Stimulated activated CD8-positive, alpha-beta memory T cell treated with anti-CD3 and anti-CD28 coated beads, Interleukin-12 subunit alpha, Interleukin-12 subunit beta, amount 100 ng/mL, for 24 hours (primary cell): ENCODE results near the gene RALGAPA2.

Experiments used
- DNase-seq: peaks from one replicate; pipeline ENCODE4 v3.0.0-alpha.2; 2020; ENCODE audit errors: extremely low read depth

The RALGAPA2 gene

GRCh38 chr20:20630551-20630950 is 81.9 kb downstream of the RALGAPA2 start:
- no peak for DNase-seq

- DNase-seq = no peak
These were observed 82.8 kb downstream of the RALGAPA2 start for GRCh38 chr20:20629556-20630188.

- no peak for DNase-seq
These were observed 84.1 kb downstream of the RALGAPA2 start for GRCh38 chr20:20628314-20628713.

GRCh38 chr20:20627471-20627870 is 85.0 kb downstream of the RALGAPA2 start:
- no peak for DNase-seq

- no peak for DNase-seq
These were observed 87.5 kb downstream of the RALGAPA2 start for GRCh38 chr20:20624914-20625313.

- DNase-seq = no peak
These were observed 91.2 kb downstream of the RALGAPA2 start for GRCh38 chr20:20621195-20621594.

- DNase-seq = no peak
These were observed 98.1 kb downstream of the RALGAPA2 start for GRCh38 chr20:20614391-20614790.

GRCh38 chr20:20612251-20612650 is 100.2 kb downstream of the RALGAPA2 start:
- no peak for DNase-seq

- DNase-seq = no peak
These were observed 101.3 kb downstream of the RALGAPA2 start for GRCh38 chr20:20611167-20611566.

GRCh38 chr20:20609522-20609921 is 102.9 kb downstream of the RALGAPA2 start:
- no peak for DNase-seq

GRCh38 chr20:20608641-20609040 is 103.8 kb downstream of the RALGAPA2 start:
- DNase-seq = no peak

- DNase-seq = no peak
These were observed 104.4 kb downstream of the RALGAPA2 start for GRCh38 chr20:20608041-20608440.

- DNase-seq = no peak
These were observed 105.6 kb downstream of the RALGAPA2 start for GRCh38 chr20:20606881-20607280.

GRCh38 chr20:20606050-20606449 is 106.4 kb downstream of the RALGAPA2 start:
- DNase-seq = no peak

GRCh38 chr20:20604907-20605306 is 107.5 kb downstream of the RALGAPA2 start:
- DNase-seq = no peak

GRCh38 chr20:20604357-20604756 is 108.1 kb downstream of the RALGAPA2 start:
- no peak for DNase-seq

- DNase-seq = no peak
These were observed 109.0 kb downstream of the RALGAPA2 start for GRCh38 chr20:20603339-20603990.

- no peak for DNase-seq
These were observed 114.5 kb downstream of the RALGAPA2 start for GRCh38 chr20:20597966-20598365.

GRCh38 chr20:20594171-20594530 is 118.3 kb downstream of the RALGAPA2 start:
- DNase-seq = no peak

- DNase-seq = no peak
These were observed 118.8 kb downstream of the RALGAPA2 start for GRCh38 chr20:20593447-20594170.

GRCh38 chr20:20585146-20585545 is 127.3 kb downstream of the RALGAPA2 start:
- DNase-seq = no peak

- DNase-seq = no peak
These were observed 129.7 kb downstream of the RALGAPA2 start for GRCh38 chr20:20582734-20583133.

GRCh38 chr20:20580139-20580538 is 132.3 kb downstream of the RALGAPA2 start:
- no peak for DNase-seq
